DOHH2 (cell line): ENCODE measurements around the gene PLVAP.

Experiments
- EZH2phosphoT487 ChIP-seq: fragments of 200-600 bp; sonication (generic); IDR thresholded peaks from 2 replicates; pipeline ENCODE4 v1.6.1; 2017; ENCODE audit warnings: borderline replicate concordance, mild to moderate bottlenecking, antibody characterized with exemption, low read length, moderate library complexity, mixed read lengths
- TF ChIP-seq, protein P1 (sequence below): fragments of 200-600 bp; sonication (generic); IDR thresholded peaks from one replicate; pipeline ENCODE4 v1.5.1; 2014; ENCODE audit warnings: antibody characterized with exemption, mild to moderate bottlenecking, low read depth, low read length; ENCODE audit not compliant: poor library complexity, severe bottlenecking

DNA sequence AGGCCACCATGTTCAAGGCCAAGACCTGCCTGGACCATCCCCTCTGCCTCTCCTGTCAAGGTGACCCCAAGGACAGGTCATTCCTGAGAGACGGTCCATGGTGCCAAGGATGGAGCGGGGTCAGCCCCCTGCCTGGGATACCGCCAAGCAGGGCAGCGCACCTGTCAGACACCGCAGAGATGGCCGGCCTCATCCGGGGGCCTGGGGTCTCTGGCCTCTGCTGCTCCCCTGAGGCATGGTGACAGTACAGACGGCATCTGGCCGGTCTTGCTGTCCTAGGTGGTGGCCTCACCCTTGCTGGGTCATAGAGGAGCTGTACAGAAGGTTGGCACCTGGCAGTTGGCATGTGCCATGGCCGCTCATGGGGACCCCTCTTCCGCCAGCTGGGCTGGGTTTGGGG is 56.7 kb downstream of the PLVAP start:
- TF ChIP-seq, protein P1, sequence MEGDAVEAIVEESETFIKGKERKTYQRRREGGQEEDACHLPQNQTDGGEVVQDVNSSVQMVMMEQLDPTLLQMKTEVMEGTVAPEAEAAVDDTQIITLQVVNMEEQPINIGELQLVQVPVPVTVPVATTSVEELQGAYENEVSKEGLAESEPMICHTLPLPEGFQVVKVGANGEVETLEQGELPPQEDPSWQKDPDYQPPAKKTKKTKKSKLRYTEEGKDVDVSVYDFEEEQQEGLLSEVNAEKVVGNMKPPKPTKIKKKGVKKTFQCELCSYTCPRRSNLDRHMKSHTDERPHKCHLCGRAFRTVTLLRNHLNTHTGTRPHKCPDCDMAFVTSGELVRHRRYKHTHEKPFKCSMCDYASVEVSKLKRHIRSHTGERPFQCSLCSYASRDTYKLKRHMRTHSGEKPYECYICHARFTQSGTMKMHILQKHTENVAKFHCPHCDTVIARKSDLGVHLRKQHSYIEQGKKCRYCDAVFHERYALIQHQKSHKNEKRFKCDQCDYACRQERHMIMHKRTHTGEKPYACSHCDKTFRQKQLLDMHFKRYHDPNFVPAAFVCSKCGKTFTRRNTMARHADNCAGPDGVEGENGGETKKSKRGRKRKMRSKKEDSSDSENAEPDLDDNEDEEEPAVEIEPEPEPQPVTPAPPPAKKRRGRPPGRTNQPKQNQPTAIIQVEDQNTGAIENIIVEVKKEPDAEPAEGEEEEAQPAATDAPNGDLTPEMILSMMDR: no peak
- no peak for TF ChIP-seq EZH2phosphoT487
